K562 (cell line): ENCODE measurements around the gene OR2V2. TPM values are rescaled to one million over a fixed set of nuclear protein-coding genes. Genes with fewer than 3 reads are reported as not detected.

Experiments used
- CHD4 ChIP-seq: fragments of 200-600 bp; sonication (generic); IDR thresholded peaks from 3 replicates; pipeline ENCODE4 v1.6.1; 2012; ENCODE audit warnings: low read depth, mild to moderate bottlenecking, mixed read lengths, low read length, inconsistent platforms; ENCODE audit not compliant: insufficient read depth, insufficient replicate concordance, poor library complexity, severe bottlenecking
- E2F6 ChIP-seq, 2 experiments: IDR thresholded peaks; 2 replicates each; pipeline ENCODE4 v1.6.1; 2011; ENCODE audit warnings: borderline replicate concordance in 1 of 2, control low read depth in 1 of 2, low read depth in 1 of 2, low read length in 1 of 2, mild to moderate bottlenecking in 1 of 2, mixed read lengths in 1 of 2, moderate library complexity in 1 of 2; ENCODE audit not compliant: insufficient read depth in 1 of 2, insufficient read length in 1 of 2, poor library complexity in 1 of 2, severe bottlenecking in 1 of 2; ENCODE audit errors: extremely low read depth in 1 of 2
- EGR1 ChIP-seq: fragments of 450-650 bp; conservative IDR thresholded peaks from 2 replicates; pipeline ENCODE4 v1.6.1; 2017; ENCODE audit warnings: mild to moderate bottlenecking
- ETV5 ChIP-seq: sonication (generic); formaldehyde crosslinking; IDR thresholded peaks from 2 replicates; pipeline ENCODE4 v1.4.0; 2020; ENCODE audit warnings: low read depth, mild to moderate bottlenecking, missing genetic modification reagents
- KDM1A ChIP-seq, 2 experiments: fragments of 450-650 bp; IDR thresholded peaks; 2 replicates each; pipeline ENCODE4 v1.6.1; 2016; ENCODE audit warnings: mild to moderate bottlenecking in 2 of 2
- KDM5B ChIP-seq: fragments of 200-600 bp; sonication (generic); IDR thresholded peaks from 2 replicates; pipeline ENCODE4 v1.6.1; 2012; ENCODE audit warnings: low read depth, mild to moderate bottlenecking, moderate library complexity, low read length, control low read depth, inconsistent platforms; ENCODE audit not compliant: insufficient replicate concordance
- MAX ChIP-seq: sonication (generic); formaldehyde crosslinking; IDR thresholded peaks from 2 replicates; pipeline ENCODE4 v1.9.0; 2022; ENCODE audit warnings: mild to moderate bottlenecking, missing genetic modification reagents
- NFE2L1 ChIP-seq: fragments of 450-650 bp; IDR thresholded peaks from 2 replicates; pipeline ENCODE4 v1.6.1; 2016; ENCODE audit warnings: missing genetic modification characterization, low read depth, mild to moderate bottlenecking, missing compliant biosample characterization, moderate library complexity, borderline replicate concordance
- TFAP4 ChIP-seq: sonication (generic); formaldehyde crosslinking; IDR thresholded peaks from 2 replicates; pipeline ENCODE4 v1.8.0; 2022; ENCODE audit warnings: missing genetic modification reagents, mild to moderate bottlenecking, moderate library complexity, borderline replicate concordance
- ZBTB7A ChIP-seq: IDR thresholded peaks from 2 replicates; pipeline ENCODE4 v1.6.1; 2011; ENCODE audit warnings: low read depth, mild to moderate bottlenecking, low read length, moderate library complexity, borderline replicate concordance; ENCODE audit not compliant: control insufficient read depth
- ZNF318 ChIP-seq, 2 experiments: fragments of 450-650 bp; IDR thresholded peaks; 2 replicates each; pipeline ENCODE4 v1.6.1; 2016; ENCODE audit warnings: mild to moderate bottlenecking in 2 of 2, borderline replicate concordance in 1 of 2, low read depth in 1 of 2, moderate library complexity in 1 of 2
- polyA plus RNA-seq, 8 experiments: library from polyadenylated mRNA; depleted of rRNA in 4 of 8; stranded (reverse) in 5 of 8; unstranded in 3 of 8; fragments of >200 nt; fragmentation: Nextera tagmentation in 2 of 8; fragmentation: Illumina TruSeq in 1 of 8; extraction: Ambion mirVana in 2 of 8; extraction: Trizol in 1 of 8; gene quantifications; 2 replicates each; pipeline versions ENCODE4 v1.2.1 to v1.2.3, GENCODE V29; 2011 to 2014; ENCODE audit warnings: inconsistent platforms in 1 of 8, missing spikeins in 1 of 8
- total RNA-seq, 7 experiments: library from RNA; depleted of rRNA in 6 of 7; stranded (reverse); fragments of >200 nt in 6 of 7; fragmentation: Illumina TruSeq in 2 of 7; extraction: Trizol in 2 of 7; gene quantifications; 2 replicates each; pipeline versions ENCODE4 v1.2.1 to v1.2.3, GENCODE V29; 2011 to 2021; ENCODE audit warnings: low replicate concordance in 1 of 7

Gene OR2V2
- total and polyA plus RNA-seq, 9 of the 15 experiments (the other 6 are each of a cell fraction or from before 2014, with no cell fraction given), result 0.01 TPM; not detected in 8

- TF ChIP-seq CHD4, result no peak
- 0 out of 2 replicates have a peak, but pooled peaks have one; percentile 22 for TF ChIP-seq ETV5
- TF ChIP-seq MAX (CRISPR knock-in tag), result peak; percentile 31; the same call in 1 of the 2 replicates
- no peak for TF ChIP-seq KDM1A (IDR thresholded peaks at IDR 0.05)
- TF ChIP-seq ZNF318 (IDR thresholded peaks at IDR 0.05; ENCODE audit: borderline replicate concordance in 1 of 2, low read depth in 1 of 2), result no peak
- TF ChIP-seq ZBTB7A, result peak; percentile 17; the same call in 1 of the 2 replicates
- peak; percentile 51; the same call in 1 of the 2 replicates for TF ChIP-seq TFAP4 (CRISPR knock-in tag)
- peak; percentile 9 for TF ChIP-seq KDM5B
- no peak for TF ChIP-seq NFE2L1 (tag)
- TF ChIP-seq E2F6 (IDR thresholded peaks at IDR 0.05; ENCODE audit: borderline replicate concordance in 1 of 2, extremely low read depth in 1 of 2, insufficient read depth in 1 of 2, insufficient read length in 1 of 2, low read depth in 1 of 2, low read length in 1 of 2, poor library complexity in 1 of 2, severe bottlenecking in 1 of 2), result peak in 1 of 2 experiments; percentile 19
- peak; percentile 40; the same call in 1 of the 2 replicates for TF ChIP-seq EGR1
Observed at GRCh38 chr5:181189962-181190710, 42.8 kb downstream of the OR2V2 start (continued).
